K562 treated with DMSO at 1 percent for 12 hours (cell line): ENCODE data around the gene NREP. TPM values are rescaled to one million over a fixed set of nuclear protein-coding genes. Genes with fewer than 3 reads are reported as not detected.

Experiments used
- total RNA-seq: library from RNA; unstranded; fragments of 300-600 nt; gene quantifications from 2 replicates; pipeline ENCODE4 v1.2.3, GENCODE V29; 2022; ENCODE audit not compliant: insufficient read depth

The NREP gene, protein sequence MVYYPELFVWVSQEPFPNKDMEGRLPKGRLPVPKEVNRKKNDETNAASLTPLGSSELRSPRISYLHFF
- total RNA-seq = 0.53 TPM in 1 of 2 replicates, not detected in the other

DNA sequence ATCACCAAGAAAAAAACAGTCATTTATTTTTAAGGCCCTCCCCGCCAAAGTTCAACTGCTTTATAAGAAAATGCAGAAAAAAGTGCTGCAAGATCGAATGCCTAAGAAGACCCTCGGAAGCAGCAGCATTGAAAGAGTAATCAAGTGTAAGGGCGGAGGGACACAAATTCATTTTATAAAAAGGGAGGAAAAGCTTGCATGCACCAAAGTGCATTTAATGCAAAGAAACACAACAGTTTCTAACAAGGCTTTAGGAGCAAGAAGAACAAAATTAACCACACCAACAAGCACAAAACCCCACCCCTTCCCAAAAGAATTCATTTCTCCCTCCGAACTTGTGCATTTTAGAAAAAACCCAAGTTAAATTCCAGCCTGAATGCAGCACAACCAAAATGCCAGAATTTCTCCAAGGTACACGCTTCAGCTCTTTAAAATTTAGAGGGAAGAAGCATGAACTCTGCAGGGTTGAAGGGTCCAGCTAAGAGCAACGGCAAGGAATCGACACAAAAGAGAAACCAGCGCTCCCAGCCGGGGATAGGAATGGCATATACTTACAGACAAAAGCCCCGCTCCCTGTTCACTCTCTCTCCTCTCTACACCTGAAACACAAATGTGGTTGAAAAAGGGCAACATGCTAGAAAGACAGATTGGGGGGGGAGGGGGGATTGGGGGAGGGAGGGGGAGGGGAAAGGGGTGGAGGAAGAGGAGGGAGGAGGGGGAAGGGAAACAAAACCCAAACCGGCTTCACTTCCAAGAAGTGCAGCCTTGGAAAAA is at the start of gene NREP:
TSS of gene NREP (minus strand) at position 614 of the 774 bp plus-strand sequence. CDS start 1,422 bp downstream, outside the sequence.

Other genes with a start within 250 kb of the NREP start
- 8.2 and 38.8 TPM in 2 replicates for gene STARD4, start 244.7 kb downstream of the NREP start, total RNA-seq